ENCODE data around the gene CLPSL1.
A peak's percentile ranks its signal among the peaks of the same experiment; 100 is the strongest.

The CLPSL1 gene

DNA sequence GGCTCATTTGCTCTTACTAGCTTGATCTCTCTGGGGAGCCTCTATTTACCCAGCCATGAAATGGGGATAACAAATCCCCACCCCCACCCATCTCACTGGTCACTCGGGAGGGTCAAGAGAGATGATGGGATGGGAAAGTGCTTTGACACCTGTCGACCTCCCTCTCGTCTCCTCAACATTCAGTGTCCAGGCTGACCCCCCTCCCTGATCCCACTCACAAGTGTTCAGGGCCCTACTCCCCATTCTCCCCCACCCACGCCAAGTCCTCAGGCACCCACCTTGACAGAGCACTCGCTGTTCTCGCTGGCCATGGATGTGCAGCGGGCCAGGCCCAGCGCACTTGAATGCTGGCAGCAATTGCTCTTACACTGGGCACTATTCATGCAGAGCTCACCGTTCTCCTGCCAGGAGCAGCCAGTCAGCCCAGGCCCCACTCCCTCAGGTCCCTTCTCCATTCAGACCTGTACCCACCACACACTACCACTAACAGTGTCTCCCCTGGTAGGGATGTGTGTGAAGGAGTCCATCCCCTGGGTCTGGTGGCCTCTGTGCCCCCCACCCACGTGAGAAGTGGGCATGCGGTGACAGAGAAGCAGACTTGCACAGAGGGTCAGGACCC is 14.7 kb downstream of the CLPSL1 start:
- DNase-seq, result no peak

DNA sequence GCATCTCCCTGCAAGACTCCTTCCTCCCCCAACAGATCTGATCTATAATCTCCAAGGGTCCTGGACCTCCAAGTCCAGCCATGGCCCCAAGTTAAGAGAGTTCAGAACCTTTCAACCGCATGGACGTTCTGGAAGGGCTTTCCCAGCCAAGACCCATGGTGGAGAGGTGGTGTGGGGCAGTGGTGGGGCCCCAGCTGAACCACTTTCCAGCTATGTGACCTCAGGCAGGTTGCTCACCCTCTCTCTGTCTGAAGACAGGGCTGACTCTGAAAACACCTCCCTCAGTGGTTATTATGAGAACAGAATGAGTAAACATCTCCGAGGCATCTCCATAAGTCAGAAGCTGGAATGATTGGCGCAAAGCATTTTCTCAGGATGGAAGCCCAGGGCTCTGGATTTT is 15.4 kb downstream of the CLPSL1 start:
- no peak for DNase-seq

DNA sequence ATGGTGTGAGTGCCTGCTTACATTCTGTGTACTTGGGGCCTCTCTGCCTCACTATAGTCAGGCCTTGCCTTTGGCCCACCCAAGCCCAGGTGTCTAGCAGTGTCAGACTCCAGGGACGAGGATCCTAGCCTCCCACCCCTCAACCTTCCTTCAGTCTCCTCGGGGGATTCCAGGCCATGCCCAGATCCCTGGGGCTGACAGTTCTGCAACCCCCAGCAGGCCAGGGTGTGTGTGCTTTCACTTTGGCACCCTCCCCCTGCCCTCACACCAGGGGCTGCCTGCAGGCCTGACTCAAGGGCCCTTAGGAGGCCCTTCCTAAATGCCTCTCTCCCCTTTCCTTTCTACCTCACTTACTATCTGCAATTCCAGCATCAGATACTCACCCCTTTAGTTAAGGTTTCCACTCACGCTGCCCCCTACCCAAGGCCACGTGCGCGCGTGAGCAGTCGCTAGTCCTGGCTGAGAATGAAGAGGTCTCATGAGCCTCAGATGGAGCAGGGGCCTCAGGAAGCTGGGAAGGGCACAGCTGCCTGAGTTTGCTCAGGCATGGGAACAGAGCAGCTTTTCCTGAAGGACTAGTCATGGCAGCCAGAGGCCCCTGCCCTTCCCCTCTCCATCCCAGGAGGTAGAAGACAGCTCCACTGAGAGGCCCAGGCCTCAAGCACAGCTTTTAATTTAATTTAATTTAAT is 17.2 kb downstream of the CLPSL1 start:
- DNase-seq, result no peak

DNA sequence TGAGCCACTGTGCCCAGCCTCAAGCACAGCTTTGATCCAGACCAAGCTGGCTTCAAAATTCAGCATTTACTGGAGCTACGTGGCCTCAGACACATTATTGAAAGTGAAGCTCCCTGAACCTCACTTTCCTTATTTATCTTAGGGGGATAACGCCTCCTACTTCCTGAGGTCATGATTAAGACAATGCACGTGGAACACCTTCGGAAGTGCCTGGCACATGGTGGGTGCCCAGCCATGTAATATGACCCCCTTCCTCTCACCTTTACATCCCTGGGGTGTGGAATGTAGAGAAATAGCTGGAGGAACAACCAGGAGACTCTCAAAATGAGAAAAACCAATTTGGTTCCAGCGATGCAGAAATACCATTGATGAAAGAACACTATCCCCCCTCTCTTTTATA is 17.9 kb downstream of the CLPSL1 start:
- DNase-seq, result no peak

DNA sequence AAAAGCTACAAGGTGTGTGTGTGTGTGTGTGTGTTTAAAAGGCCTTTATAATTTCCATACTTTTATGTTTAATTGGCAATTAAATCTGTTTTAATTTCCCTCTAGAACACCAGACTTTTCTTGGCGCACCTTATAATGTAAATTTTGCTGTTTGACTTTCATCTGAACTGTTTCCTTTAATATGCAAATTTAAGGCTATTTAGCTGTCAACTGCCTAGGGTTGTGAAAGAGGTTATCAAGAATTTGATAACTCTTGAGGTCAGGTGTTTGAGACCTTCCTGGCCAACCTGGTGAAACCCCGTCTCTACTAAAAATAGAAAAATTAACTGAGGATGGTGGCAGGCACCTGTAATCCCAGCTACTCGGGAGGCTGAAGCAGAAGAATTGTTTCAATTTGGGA is 20.3 kb downstream of the CLPSL1 start:
- no peak for DNase-seq

DNA sequence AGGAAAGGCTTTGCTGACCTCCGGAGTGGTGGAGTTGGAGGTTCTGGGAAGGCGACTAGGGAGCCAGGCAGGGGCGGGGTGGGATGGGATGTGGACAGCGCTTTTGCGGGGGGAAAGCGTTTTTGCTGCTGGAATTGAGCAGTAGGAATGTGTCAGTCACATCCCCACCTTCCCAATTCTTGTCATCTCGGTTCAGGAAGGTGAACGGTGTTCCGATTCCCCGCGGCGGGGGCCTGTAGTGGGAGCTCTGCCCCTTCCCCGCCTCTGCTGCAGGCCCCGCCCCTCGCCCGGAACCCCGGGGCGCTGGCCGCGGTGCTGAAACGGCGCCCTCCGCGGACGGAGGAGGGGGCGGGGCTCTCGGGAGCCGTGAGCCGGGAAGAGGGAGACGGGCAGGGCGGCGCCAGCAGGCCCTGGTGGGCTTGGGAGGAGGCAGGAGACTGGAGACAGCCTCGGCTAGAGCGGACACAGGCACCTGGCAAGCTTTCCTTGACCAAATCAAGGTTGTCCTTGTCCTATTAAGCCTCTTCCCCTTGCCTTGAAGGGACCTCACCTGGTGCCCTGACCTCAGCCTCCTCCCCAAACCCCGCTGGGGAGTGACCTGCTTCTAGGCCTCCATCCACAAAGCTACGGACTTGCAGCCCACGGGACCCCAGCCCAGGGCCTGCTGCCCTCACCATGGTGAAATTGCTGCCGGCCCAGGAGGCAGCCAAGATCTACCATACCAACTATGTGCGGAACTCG is 24.3 kb downstream of the CLPSL1 start, which contains the start of gene LHFPL5:
Gene LHFPL5 (plus strand): TSS at position 357 of the 741 bp plus-strand sequence. CDS start 319 bp downstream, at position 676.
- peak in 11 of 58 donors; percentile 7 to 58 (median 30) for DNase-seq

DNA sequence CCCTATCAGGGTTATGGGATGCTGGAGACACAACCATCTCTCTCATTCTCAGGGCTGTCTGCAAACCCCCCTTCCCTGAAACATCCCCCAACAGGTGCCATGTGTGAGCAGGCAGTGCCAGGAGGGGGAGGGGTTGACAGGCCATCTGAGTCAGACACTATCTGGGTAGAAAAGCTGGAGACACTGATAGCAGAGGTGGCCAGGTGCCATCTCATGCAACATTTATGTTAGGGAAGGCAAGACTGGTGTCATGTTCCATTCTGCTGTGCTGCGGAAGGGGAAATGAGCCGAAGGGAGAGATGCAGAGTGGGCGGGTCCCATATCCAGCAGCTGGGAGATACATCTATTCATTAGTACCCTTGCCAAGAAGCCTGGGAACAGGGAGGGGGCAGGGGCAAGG is 27.9 kb downstream of the CLPSL1 start:
- DNase-seq, result peak in 7 of 58 donors; percentile 7 to 48 (median 17)

DNA sequence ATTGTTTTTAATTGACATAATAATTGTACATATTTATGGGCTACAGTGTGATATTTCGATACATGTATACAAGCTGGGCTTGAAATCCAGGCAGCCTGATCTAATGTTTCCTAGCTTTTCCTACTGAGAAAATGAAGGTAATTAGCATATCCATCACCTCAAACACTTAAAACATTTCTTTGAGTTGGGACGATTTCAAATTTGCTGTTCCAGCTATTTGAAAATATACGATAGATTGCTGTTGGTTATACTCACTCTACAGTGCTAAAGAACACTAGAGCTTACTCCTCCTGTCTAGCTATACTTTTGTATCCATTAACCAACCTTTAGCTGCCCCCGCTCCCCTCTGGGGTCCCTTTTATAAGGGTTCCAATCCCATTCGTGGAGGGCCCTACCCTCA is 29.0 kb downstream of the CLPSL1 start:
- no peak for DNase-seq

DNA sequence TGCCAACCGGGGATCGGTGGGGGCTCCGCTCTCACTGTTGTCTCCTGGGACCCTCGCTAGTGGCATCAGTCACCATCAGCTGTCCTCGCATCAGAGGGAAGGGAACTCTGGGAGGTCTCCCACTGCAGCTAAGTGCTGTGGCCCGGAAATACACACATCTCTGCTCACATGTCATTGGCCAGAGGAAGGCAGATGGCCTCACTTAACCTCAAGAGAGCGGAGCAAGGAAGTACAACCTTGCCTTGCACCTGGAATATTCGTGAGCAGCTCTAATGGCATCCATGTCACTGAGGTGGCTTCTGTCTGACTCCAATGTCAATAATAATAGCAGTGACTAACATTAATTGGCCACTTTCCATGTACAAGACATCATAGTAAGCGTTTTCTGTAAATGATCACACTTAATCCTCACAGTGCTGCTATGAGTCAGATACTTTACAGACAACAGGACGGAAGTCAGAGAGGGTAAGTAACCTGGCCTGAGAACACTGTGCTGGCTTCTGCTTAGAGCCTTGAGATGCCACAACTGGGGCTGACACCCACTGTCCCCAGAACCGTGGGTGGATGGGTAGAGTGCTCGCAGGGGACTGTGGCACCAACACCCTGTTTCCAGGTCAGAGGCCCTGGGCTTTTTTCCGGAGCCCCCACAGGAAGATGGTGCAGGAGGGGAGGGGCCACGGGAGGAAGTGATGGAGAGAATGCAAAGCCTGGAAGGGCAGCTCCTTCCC is 30.3 kb downstream of the CLPSL1 start:
- no peak for DNase-seq

DNA sequence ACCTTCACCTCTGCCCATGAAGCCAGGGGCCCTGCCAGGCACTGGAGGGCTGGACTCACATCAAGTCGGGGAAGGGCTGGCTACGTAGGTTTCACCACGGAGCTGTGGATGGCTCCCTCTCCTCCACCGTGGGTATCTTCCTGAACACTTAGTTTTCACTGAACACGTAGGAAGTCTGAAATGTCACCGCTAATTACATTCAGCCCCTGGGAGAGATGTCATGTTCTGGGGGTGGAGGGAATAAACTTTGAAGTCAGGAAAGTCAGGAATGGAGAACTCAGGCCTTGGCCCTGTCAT is 30.8 kb downstream of the CLPSL1 start:
- peak in 1 of 58 donors; percentile 28 for DNase-seq

DNA sequence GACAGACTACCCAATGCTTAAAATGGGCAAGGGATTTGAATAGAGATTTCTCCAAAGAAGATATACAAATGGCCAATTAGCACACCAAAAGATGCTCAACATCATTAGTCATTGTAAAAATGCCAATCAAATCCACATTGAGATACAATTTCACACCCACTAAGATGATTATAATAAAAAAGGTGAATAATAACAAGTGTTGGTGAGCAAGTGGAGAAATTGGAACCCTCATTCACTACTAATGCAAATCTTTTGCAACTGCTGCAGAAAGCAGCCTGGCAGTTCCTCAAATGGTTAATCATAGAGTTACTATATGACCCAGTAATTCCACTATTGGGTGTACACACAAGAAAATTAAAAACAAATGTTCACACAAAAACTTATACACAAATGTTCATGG is 36.7 kb downstream of the CLPSL1 start:
- no peak for DNase-seq

DNA sequence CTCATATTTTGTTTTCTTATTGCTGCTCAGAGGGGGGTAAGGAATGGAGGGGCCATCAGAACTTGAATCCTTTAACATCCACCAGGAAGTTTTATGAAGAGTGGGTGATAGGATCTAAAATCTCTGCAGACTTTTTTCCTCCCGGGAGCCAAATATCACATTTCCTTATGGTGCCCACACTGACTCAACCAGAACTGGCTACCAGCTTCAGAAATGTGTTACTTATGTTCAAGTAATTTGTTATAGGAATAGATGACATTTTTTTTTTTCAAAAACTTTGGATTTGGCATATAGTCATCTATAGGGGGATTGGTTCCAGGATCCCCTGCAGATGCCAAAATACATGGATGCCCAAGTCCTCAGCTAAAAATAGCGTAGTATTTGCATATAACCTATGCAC is 42.8 kb downstream of the CLPSL1 start:
- DNase-seq, result no peak

DNA sequence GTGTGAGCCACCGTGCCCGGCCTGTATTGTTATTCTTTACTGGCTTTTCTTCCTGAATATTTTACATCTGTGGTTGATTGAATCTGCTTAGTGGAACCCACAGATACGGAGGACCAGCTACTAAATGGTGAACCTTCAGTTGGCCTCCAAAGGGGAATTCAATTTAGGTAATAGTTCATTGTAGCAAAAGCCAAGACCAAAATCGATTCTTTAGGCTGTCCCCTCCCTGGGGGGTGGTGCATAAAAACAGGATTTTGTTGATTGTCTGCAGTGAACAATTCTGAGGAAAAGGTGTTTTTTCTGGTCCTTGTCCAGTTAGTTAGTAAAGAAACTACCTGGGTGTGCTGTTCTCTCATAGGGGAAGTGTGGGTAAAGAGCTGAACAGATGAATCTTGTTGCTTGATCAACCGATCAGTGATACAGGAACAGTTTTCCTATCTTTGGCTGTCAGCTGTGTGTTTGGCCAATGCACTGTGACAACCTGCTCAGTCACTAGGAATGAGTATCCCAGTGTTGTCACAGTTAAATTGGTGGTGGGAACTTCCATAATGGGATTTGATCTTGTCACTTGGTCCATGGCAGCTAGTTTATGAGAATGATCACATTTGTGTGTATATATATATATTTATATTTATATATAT is 43.9 kb downstream of the CLPSL1 start:
- DNase-seq, result no peak

DNA sequence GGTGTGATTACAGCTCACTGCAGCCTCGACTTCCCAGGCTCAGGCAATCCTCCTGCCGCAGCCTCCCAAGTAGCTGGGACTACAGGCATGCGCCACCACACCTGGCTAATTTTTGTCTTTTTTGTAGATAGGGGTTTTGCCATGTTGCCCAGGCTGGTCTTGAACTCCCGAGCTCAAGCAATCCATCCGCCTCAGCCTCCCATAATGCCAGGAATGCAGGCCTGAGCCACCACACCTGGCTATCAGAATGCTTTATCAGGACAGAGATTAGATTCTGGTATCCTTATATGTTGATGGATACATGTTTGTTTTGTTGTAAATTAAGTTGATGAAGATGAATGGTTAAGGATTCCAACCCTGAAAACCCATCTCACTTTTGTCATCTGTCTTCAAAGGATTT is 48.5 kb downstream of the CLPSL1 start:
- DNase-seq, result no peak

DNA sequence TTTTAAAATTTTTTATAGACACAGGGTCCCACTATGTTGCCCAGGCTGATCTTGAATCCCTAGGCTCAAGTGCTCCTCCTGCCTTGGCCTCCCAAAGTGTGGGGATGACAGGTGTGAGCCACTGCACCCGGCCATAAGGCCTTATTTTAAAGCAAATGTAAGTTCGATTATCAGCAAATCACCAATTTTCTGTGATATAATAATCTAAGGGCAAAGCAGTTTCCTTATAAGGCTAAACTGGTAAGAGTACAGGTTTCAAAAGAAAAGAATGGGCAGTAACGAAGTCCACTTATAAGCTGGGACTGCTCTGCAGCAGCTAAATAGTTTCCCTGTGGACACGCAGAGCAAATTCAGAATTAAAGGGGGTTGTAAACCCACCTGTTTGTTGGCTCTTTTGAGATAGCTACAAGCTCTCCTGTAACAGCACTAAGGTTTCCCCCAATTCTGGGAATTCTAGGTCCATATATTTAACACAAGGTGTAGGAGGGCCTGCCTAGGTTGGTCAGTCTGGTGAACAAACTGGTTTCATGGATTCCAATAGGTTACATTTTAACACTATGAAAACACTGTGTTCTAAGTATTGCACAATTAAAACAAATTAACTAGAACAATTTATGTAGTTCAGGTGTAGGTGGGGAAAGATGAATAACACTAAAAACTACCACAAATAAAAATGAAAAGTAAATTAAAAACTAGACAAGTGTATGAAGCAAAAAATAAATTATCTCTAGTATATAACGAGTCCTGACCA is 50.6 kb downstream of the CLPSL1 start:
- no peak for DNase-seq

DNA sequence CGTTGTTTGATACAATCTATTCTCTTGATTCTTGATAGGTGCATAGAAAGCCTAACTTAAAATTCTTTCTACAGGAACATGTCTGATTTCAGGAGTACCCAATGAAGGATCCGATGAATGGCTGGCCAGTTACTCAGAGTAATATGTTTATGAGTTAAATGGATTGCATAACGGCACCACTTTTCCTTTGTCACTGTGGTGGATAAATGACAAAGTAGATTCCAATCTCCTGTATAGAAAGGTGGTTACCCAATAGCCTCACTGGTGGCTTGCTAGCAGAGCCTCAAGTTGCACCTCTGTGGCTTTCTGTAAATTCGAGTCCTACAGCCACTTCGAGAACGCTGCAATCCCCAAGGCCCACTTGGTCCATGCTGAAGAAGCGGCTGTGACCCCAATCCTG is 52.7 kb downstream of the CLPSL1 start:
- no peak for DNase-seq

Data from anterior cingulate cortex (tissue), 58 donors.